CD4-positive, CD25-positive, alpha-beta regulatory T cell (primary cell): ENCODE measurements around the gene SMURF1. TPM values are rescaled to one million over a fixed set of nuclear protein-coding genes. Genes with fewer than 3 reads are reported as not detected.
A peak's percentile ranks its signal among the peaks of the same experiment; 100 is the strongest.

Experiments
- ATAC-seq, 2 donors: fragments of 150-1000 bp; cut with Tn5 transposase; one replicate each; pipeline ENCODE4 v1.10.0; 2021; ENCODE audit warnings: low read depth in 2 of 2, moderate number of reproducible peaks in 2 of 2, moderate library complexity in 1 of 2
- DNase-seq, 3 donors: peaks; one replicate each; pipeline versions ENCODE4 v3.0.0 to v3.0.0-alpha.2; 2012 to 2022; ENCODE audit warnings: mixed read lengths in 1 of 3
- H3K27ac ChIP-seq: one replicate; pipeline ENCODE4 v1.7.0; 2013; ENCODE audit warnings: mild to moderate bottlenecking, low read length; ENCODE audit not compliant: insufficient read depth, poor library complexity, severe bottlenecking
- H3K27me3 ChIP-seq: one replicate; pipeline ENCODE4 v1.7.0; 2013; ENCODE audit warnings: low read length; ENCODE audit not compliant: control insufficient read depth, insufficient read depth
- H3K36me3 ChIP-seq: one replicate; pipeline ENCODE4 v1.7.0; 2013; ENCODE audit warnings: mild to moderate bottlenecking, low read length, moderate library complexity; ENCODE audit not compliant: control insufficient read depth, insufficient read depth
- H3K4me1 ChIP-seq: 2 replicates; pipeline ENCODE4 v1.7.0; 2013; ENCODE audit warnings: mild to moderate bottlenecking, low read length; ENCODE audit not compliant: insufficient read depth, control insufficient read depth, poor library complexity, severe bottlenecking
- H3K4me3 ChIP-seq: one replicate; pipeline ENCODE4 v1.7.0; 2013; ENCODE audit warnings: low read depth, mild to moderate bottlenecking, low read length, moderate library complexity
- H3K9me3 ChIP-seq, 2 experiments: 1 replicate in 1 of 2; 2 replicates in 1 of 2; pipeline ENCODE4 v1.7.0; 2013; ENCODE audit warnings: low read length in 2 of 2, mild to moderate bottlenecking in 1 of 2, moderate library complexity in 1 of 2; ENCODE audit not compliant: control insufficient read depth in 2 of 2
- H3K27ac Mint-ChIP-seq, 3 donors: one replicate each; pipeline ENCODE4 v1.8.0; 2020 to 2022; ENCODE audit warnings: mild to moderate bottlenecking in 3 of 3, mixed read lengths in 3 of 3, moderate library complexity in 2 of 3
- H3K27me3 Mint-ChIP-seq: one replicate; pipeline ENCODE4 v1.8.0; 2022; ENCODE audit warnings: mild to moderate bottlenecking, mixed read lengths
- H3K36me3 Mint-ChIP-seq: one replicate; pipeline ENCODE4 v1.8.0; 2020; ENCODE audit warnings: mixed read lengths
- H3K4me1 Mint-ChIP-seq, 4 donors: one replicate each; pipeline ENCODE4 v1.8.0; 2020 to 2022; ENCODE audit warnings: mixed read lengths in 4 of 4, mild to moderate bottlenecking in 1 of 4
- H3K4me3 Mint-ChIP-seq, 4 donors: one replicate each; pipeline ENCODE4 v1.8.0; 2020 to 2022; ENCODE audit warnings: mild to moderate bottlenecking in 4 of 4, mixed read lengths in 4 of 4, moderate library complexity in 3 of 4
- H3K9me3 Mint-ChIP-seq, 7 donors: one replicate each; pipeline ENCODE4 v1.8.0; 2020 to 2022; ENCODE audit warnings: mixed read lengths in 7 of 7, mild to moderate bottlenecking in 3 of 7, moderate library complexity in 2 of 7
- polyA plus RNA-seq, 4 donors: library from polyadenylated mRNA; unstranded; fragments of 300-500 nt; fragmentation: Illumina TruSeq; gene quantifications; one replicate each; pipeline ENCODE4 v1.2.3, GENCODE V29; 2021
- total RNA-seq: library from RNA; stranded (reverse); gene quantifications from one replicate; pipeline ENCODE4 v1.2.3, GENCODE V29; 2022

SMURF1 gene
- total and polyA plus RNA-seq, 5 donors from 2014 or later = 1.3 to 35.3 (median 1.7) TPM

GRCh38 chr7:99041526-99041925 lies 102.4 kb downstream of the SMURF1 start:
- H3K4me3 Mint-ChIP-seq = no peak overlapping the region
- Histone ChIP-seq H3K36me3 (peaks cover 86% of the 10 kb centered on the region), H3K27me3 (no peaks in the 10 kb centered on the region), H3K4me3 (no peak overlapping the region), H3K9me3 (no peaks in the 10 kb centered on the region), H3K4me1 (no peaks in the 10 kb centered on the region), H3K27ac (no peak overlapping the region)
- H3K27me3 Mint-ChIP-seq = no peaks in the 10 kb centered on the region
- H3K27ac Mint-ChIP-seq = no peak overlapping the region
- H3K4me1 Mint-ChIP-seq = peaks cover 3 to 10% (median 6%) of the 10 kb centered on the region in 4 donors
- DNase-seq (no peak), ATAC-seq (no peak)
- H3K9me3 Mint-ChIP-seq = no peaks in the 10 kb centered on the region
- peaks cover 64% of the 10 kb centered on the region for H3K36me3 Mint-ChIP-seq

GRCh38 chr7:99040104-99040958 lies 103.6 kb downstream of the SMURF1 start:
- no peak overlapping the region for H3K27ac ChIP-seq
- DNase-seq = peak; percentile 39 to 66 (median 61)
- H3K36me3 ChIP-seq = peaks cover 89% of the 10 kb centered on the region
- peaks cover 3 to 8% (median 6%) of the 10 kb centered on the region in 4 donors for H3K4me1 Mint-ChIP-seq
- H3K36me3 Mint-ChIP-seq = peaks cover 67% of the 10 kb centered on the region
- H3K4me3 Mint-ChIP-seq = no peak overlapping the region
- H3K27me3 ChIP-seq = no peaks in the 10 kb centered on the region
- H3K4me3 ChIP-seq = no peak overlapping the region
- H3K27me3 Mint-ChIP-seq = no peaks in the 10 kb centered on the region
- ATAC-seq = no peak
- H3K4me1 ChIP-seq = no peaks in the 10 kb centered on the region
- no peaks in the 10 kb centered on the region for H3K9me3 ChIP-seq
- peak overlapping the region; percentile 51 to 75 (median 52) for H3K27ac Mint-ChIP-seq
- H3K9me3 Mint-ChIP-seq = no peaks in the 10 kb centered on the region

GRCh38 chr7:99039384-99039891 lies 104.5 kb downstream of the SMURF1 start:
- DNase-seq = no peak

GRCh38 chr7:99038086-99038855 lies 105.6 kb downstream of the SMURF1 start:
- H3K4me3 Mint-ChIP-seq = no peak overlapping the region
- Histone ChIP-seq H3K27me3 (no peaks in the 10 kb centered on the region), H3K27ac (no peak overlapping the region), H3K4me3 (no peak overlapping the region), H3K36me3 (peaks cover 89% of the 10 kb centered on the region), H3K4me1 (no peaks in the 10 kb centered on the region), H3K9me3 (no peaks in the 10 kb centered on the region)
- H3K9me3 Mint-ChIP-seq = no peaks in the 10 kb centered on the region
- no peak for ATAC-seq
- peaks cover 3 to 7% (median 5%) of the 10 kb centered on the region in 4 donors for H3K4me1 Mint-ChIP-seq
- no peak overlapping the region for H3K27ac Mint-ChIP-seq
- DNase-seq = no peak
- H3K27me3 Mint-ChIP-seq = no peaks in the 10 kb centered on the region
- peaks cover 54% of the 10 kb centered on the region for H3K36me3 Mint-ChIP-seq

More at GRCh38 chr7:99039384-99039891, 104.5 kb downstream of the SMURF1 start:
- H3K4me1 Mint-ChIP-seq = peaks cover 3 to 7% (median 6%) of the 10 kb centered on the region in 4 donors
- no peak for ATAC-seq
- Histone ChIP-seq H3K27ac (no peak overlapping the region), H3K27me3 (no peaks in the 10 kb centered on the region), H3K9me3 (no peaks in the 10 kb centered on the region), H3K4me3 (no peak overlapping the region), H3K36me3 (peaks cover 90% of the 10 kb centered on the region), H3K4me1 (no peaks in the 10 kb centered on the region)
- H3K4me3 Mint-ChIP-seq = no peak overlapping the region
- H3K36me3 Mint-ChIP-seq = peaks cover 63% of the 10 kb centered on the region
- no peaks in the 10 kb centered on the region for H3K27me3 Mint-ChIP-seq
- H3K9me3 Mint-ChIP-seq = no peaks in the 10 kb centered on the region
- peak overlapping the region in 1 of 3 donors; percentile 40 for H3K27ac Mint-ChIP-seq

- Mint-ChIP-seq H3K9me3 (no peaks in the 10 kb centered on the region), H3K27ac (no peak overlapping the region), H3K4me1 (peaks cover 3 to 7% (median 5%) of the 10 kb centered on the region in 4 donors), H3K27me3 (no peaks in the 10 kb centered on the region), H3K4me3 (no peak overlapping the region), H3K36me3 (peaks cover 47% of the 10 kb centered on the region)
- Histone ChIP-seq H3K4me1 (no peaks in the 10 kb centered on the region), H3K27ac (no peak overlapping the region), H3K4me3 (no peak overlapping the region), H3K27me3 (no peaks in the 10 kb centered on the region), H3K36me3 (peaks cover 89% of the 10 kb centered on the region), H3K9me3 (no peaks in the 10 kb centered on the region)
- ATAC-seq (no peak), DNase-seq (no peak)
These were observed 106.5 kb downstream of the SMURF1 start for GRCh38 chr7:99037327-99037940.

GRCh38 chr7:99036546-99037111 lies 107.3 kb downstream of the SMURF1 start:
- no peak overlapping the region for H3K27ac Mint-ChIP-seq
- H3K27me3 ChIP-seq = no peaks in the 10 kb centered on the region
- no peak for DNase-seq
- no peaks in the 10 kb centered on the region for H3K9me3 Mint-ChIP-seq
- H3K9me3 ChIP-seq = no peaks in the 10 kb centered on the region
- H3K4me3 ChIP-seq = no peak overlapping the region
- H3K36me3 Mint-ChIP-seq = peaks cover 48% of the 10 kb centered on the region
- ATAC-seq = no peak
- peaks cover 3 to 7% (median 5%) of the 10 kb centered on the region in 4 donors for H3K4me1 Mint-ChIP-seq
- H3K36me3 ChIP-seq = peaks cover 89% of the 10 kb centered on the region
- no peak overlapping the region for H3K4me3 Mint-ChIP-seq
- H3K27me3 Mint-ChIP-seq = no peaks in the 10 kb centered on the region
- no peak overlapping the region for H3K27ac ChIP-seq
- no peaks in the 10 kb centered on the region for H3K4me1 ChIP-seq
